ENCODE data around the gene TMTC2.

- TF ChIP-seq ZNF622 (IDR thresholded peaks at IDR 0.05), result no peak
- TF ChIP-seq CTCF (IDR thresholded peaks at IDR 0.05 in 2 of 3, conservative IDR thresholded peaks at IDR 0.05 in 1 of 3; ENCODE audit: control insufficient read depth in 2 of 3, extremely low read depth in 1 of 3, insufficient read depth in 1 of 3, low read depth in 3 of 3, low read length in 3 of 3), result no peak
- no peak for TF ChIP-seq BHLHE40 (IDR thresholded peaks at IDR 0.05; ENCODE audit: borderline replicate concordance in 1 of 2, low read depth in 2 of 2, low read length in 1 of 2)
- TF ChIP-seq EZH2 (IDR thresholded peaks at IDR 0.05; ENCODE audit: borderline replicate concordance, control insufficient read depth, low read depth, low read length), result no peak
- no peak for TF ChIP-seq MYC (IDR thresholded peaks at IDR 0.05; ENCODE audit: insufficient read depth, insufficient read length, insufficient replicate concordance, low read length, severe bottlenecking)
- no peak for TF ChIP-seq POLR2AphosphoS2 (IDR thresholded peaks at IDR 0.05; ENCODE audit: low read depth, low read length)
- TF ChIP-seq SP1 (IDR thresholded peaks at IDR 0.05; ENCODE audit: low read depth, low read length), result no peak
Observed at GRCh38 chr12:83031196-83031595, 344.5 kb downstream of the TMTC2 start.

Data from GM12878 (cell line).